GM12865 (cell line): Measurements from ENCODE around the gene MRPS30.

Experiments
- DNase-seq: peaks from one replicate; pipeline ENCODE4 v3.0.0; 2010; ENCODE audit warnings: low read depth
- H3K4me3 ChIP-seq: 2 replicates; pipeline ENCODE4 v1.5.1; 2011; ENCODE audit warnings: mild to moderate bottlenecking, low read depth, low read length, control low read depth
- CTCF ChIP-seq: IDR thresholded peaks from 2 replicates; pipeline ENCODE4 v1.5.1; 2011; ENCODE audit warnings: low read length, control low read depth, low read depth, inconsistent platforms; ENCODE audit not compliant: insufficient read depth; ENCODE audit errors: missing control alignments

MRPS30 gene

GRCh38 chr5:44827681-44828080 lies 18.9 kb downstream of the MRPS30 start:
- H3K4me3 ChIP-seq = no peak overlapping the region
- TF ChIP-seq CTCF = no peak
- DNase-seq = no peak

GRCh38 chr5:44828719-44829118 lies 20.0 kb downstream of the MRPS30 start:
- no peak for DNase-seq
- no peak for TF ChIP-seq CTCF
- no peak overlapping the region for H3K4me3 ChIP-seq

- no peak overlapping the region for H3K4me3 ChIP-seq
- TF ChIP-seq CTCF = no peak
- DNase-seq = no peak
Measured at GRCh38 chr5:44830951-44831350, 22.2 kb downstream of the MRPS30 start.

- no peak for TF ChIP-seq CTCF
- no peak for DNase-seq
- H3K4me3 ChIP-seq = no peak overlapping the region
Measured at GRCh38 chr5:44833249-44833648, 24.5 kb downstream of the MRPS30 start.

- no peak for TF ChIP-seq CTCF
- no peak for DNase-seq
- H3K4me3 ChIP-seq = no peak overlapping the region
Measured at GRCh38 chr5:44835693-44836092, 26.9 kb downstream of the MRPS30 start.

- H3K4me3 ChIP-seq = no peak overlapping the region
- no peak for DNase-seq
- TF ChIP-seq CTCF = no peak
Measured at GRCh38 chr5:44839018-44839681, 30.4 kb downstream of the MRPS30 start.
